NCI-H1694 treated with DMSO at 0.1 percent for 48 hours (cell line): ENCODE data around the gene SEH1L.
"Not testable (repeated sequence)": the region's sequence is repeated elsewhere in the genome, so short reads cannot be mapped to it uniquely, and the experiment has no call there.

ENCODE experiments used
- DNase-seq: peaks from one replicate; lab custom pipeline; 2025; lab: John Stamatoyannopoulos, UW

Gene SEH1L

DNA sequence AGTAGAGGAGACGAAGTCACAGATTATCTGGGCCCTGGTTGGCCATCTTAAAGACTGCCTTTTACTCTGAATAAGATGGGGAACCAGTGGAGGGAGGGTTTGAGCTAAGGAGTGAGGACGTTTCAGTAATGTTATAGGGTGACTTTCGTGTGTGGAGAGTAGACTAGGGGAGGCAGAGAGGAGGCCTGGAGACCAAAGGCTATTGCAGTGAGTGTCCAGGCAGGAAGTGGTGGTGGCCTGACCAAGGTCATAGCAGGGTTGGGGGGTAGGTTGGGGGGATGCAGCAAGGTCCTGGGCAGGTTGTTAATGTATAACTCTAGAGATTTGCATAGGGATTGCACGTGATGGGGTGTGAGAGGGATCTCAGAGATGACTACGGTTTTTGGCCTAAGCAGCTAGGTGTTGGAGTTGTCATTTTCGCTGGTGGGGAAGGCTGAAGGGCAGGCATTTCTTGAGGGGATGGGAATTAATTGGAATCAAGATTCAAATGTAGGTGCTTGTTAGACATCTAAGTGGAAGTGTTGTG lies 48.2 kb downstream of the SEH1L start:
- DNase-seq = no peak

DNA sequence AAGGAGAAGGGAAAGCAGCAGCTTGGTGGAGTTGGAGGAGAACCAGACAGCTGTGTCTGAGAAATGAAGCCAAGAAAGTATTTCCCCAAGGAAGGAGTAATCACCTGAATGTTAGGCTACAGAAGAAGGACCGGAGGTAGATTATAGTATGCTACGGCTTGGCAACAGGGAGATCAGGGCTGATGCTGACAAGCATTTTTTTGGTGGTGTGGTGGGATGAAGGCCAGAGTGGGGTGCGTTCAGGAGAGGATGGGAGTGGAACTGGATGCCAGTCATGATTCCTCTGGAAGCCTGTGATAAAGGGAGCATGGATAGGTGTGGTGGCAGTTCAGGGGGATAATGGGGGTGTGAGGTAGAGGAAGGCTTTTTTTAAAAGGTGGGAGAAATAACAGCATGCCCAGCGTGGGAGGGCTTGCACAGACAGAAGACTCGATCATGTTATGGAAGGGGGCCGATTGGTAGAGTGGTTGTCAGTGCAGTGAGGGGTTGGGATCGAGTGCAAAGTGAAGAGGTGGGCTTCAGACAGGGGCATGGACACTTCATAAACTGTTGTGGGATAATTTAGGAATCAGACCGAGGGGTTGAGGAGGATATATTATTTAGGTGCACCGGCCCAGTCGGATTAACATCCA lies 49.0 kb downstream of the SEH1L start:
- no peak for DNase-seq

DNA sequence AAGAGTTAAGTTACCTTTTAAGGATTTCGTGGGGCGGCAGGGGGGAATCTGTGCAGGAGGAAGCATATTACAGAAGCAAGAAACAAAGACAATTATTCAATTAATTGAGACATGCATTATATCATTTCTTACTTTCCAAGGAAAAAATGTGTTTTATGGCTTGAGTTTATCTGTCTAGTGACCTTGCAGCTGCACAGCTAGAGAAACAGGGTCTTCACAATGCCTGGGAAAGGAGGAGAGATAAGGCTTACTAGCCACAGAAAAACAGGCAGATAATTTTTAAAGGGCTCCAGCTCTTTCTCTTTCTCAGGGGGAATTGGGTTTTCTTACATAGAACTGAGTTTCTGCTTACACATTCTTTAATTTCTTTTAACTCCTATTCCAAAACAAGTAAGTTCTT lies 49.5 kb downstream of the SEH1L start:
- DNase-seq = not testable (repeated sequence)

DNA sequence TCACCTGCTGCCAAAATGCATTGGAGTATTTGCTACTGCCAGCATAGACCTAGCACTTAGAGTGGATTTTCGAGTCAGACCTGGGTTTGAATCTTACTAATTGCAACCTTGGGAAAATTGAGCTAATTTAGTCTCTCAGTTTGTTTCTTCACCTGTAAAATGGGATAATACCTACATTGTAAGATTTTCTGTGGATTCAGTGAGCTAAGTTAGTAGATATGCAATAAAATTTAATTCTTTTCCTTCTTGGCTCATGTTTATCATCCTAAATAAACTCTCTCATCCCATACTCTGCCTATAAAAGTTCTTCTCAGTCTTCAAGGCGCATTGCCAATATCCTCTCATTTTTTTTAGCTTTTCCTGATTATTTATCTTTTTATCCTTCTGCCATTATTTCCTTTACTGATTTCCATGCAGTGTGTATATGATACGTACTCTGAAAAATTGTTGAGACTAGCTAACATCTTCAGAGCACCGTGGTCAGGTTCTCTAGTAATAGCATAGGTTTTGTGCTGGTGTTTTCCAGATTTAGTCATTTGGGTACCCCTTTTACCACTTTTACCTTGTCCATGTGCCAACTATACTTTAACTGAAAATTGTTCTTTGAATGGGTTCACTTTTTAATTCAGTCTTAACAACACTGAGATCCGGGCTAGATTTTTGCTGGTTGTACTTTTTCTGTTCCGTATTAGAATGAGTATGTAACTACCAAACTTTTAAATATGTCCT lies 50.7 kb downstream of the SEH1L start:
- no peak for DNase-seq

DNA sequence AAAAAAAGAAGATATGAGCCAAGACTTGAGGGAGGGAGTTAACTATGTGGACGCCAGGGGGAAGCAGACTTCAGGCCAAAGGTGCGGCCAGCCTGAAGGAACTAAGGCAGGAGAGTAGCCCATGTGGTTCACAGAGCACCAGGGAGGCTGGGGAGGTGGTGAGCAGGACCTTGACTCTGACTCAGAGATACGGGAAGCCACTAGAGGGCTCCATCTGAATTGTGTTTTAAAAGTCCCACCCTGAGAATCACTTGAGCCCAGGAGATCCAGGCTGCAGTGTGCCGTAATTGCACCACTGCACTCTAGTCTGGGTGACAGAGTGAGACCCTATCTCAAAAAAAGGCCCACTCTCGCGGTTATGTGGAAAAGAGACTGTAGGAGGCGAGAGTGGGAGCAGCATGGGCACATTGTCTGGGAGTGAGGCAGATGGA lies 55.7 kb downstream of the SEH1L start:
- DNase-seq = no peak

DNA sequence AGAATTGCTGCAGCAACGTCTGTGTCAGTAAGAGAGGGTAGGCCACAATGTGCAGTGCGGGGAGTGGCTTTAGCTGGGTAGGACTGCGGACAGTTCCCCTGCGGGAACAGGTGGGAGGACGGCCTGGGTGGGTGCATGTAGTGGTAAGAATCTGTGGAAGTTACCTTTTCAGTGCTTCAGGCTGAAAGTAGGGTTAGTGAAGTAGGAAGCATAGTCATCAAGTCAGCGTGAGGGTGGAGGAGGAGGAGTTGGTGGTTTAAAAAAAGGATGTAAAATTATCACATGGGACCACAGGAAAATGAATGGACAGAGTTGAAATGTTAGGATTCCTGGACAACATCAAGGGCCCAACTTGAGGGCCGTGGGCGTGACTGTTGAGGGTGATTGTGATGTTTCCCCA lies 56.6 kb downstream of the SEH1L start:
- DNase-seq = no peak

DNA sequence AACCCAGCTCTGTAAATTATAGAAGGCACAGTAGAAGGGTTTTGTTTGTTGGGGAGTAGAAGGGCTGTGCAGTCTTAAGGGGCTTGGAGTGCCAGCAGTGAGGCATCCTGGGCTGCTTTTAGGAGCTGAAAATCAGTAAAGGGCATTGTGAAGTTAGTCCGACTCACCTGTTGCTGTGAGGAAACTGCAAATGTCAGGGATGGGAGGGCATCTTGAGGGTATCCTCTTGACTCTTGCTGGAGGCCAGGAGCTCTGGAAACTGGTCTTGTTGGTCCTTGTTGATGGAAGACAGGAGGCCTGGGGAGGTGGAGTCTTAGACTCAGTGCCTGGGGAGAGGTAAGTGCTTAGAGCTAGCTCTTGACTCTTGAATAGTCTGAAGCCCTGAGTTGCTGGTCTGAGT lies 57.5 kb downstream of the SEH1L start:
- no peak for DNase-seq

DNA sequence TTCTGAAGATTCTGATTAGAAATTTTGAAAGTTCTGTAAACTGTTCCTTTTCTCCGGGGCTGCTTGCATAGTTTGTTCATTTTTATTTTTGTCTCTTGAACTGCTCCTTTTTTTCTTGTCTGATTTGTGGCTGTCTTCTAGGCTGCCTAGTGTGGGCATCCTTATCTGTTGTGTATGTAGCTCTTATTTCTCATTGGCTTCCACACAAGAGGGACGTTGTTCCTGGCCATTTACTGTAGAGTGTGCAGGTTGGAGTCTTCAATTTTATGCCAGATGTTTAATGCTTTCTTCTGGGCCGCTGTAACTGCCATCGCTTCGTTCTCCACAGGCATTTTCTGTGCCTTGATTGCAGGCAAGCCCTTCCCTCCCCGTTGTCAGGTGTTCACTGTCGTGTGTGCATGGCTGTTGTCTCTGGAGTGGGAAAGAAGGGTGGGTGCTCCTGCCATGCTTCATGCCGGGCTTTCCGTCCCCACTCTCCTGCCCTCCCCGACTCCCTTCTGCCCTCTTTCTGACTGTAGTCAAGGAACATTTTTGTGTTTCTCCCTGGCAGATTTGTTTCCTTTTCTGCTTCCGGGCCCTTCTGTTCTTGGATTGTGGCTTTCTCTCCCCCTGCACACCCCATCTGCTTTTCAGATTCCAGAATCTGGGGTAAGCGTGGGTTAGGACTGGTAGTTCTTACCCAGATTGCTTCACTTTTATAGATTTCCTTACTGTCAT lies 58.9 kb downstream of the SEH1L start:
- DNase-seq = no peak

DNA sequence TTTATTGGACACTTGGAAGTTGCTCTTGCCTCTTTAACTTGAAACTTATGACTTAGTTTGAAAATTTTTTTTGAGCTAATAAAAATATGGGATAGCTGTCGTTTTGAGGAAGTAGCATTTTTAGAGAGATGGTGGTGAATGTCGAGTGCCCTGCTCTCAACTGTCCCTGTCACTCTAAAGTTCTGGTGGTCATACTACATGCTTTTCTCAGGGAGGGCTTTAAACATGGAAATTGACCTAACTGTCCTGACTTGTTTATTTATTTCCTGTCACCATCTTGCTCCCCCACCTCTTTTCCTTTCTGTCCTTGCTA lies 59.4 kb downstream of the SEH1L start:
- no peak for DNase-seq

DNA sequence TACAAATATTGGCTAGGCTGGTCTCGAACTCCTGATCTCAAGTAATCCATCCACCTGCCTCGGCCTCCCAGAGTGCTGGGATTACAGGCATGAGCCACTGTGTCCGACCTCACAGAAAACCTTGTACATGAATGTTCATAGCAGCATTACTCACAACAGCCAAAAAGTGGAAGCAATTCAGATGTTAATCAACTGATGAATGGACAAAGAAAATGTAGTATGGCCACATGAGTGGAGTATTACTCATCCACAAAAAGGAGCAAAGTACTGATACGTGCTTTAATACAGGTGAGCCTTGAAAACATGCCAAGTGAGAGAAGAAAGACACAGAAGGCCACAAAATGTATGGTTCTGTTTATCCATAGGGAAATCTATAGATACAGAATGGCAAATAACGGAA lies 63.9 kb downstream of the SEH1L start:
- no peak for DNase-seq

DNA sequence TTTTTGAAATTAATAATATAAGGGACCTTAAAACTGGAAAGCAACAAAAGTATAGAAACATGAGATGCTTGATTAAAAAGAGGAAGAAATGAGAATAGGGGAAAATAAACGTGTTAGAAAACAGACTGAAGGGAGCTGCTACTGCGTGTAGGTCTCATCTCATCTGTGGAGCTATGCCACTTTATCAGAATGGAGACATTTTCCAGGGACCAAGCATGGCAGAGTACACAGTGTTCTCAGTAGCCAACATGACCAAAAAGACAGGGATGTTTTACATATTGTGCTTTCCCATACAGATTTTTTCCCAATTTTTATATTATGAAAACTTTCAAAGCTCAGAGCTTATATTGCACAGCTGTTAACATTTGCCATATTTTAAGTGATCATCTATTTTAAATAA lies 66.4 kb downstream of the SEH1L start:
- no peak for DNase-seq

DNA sequence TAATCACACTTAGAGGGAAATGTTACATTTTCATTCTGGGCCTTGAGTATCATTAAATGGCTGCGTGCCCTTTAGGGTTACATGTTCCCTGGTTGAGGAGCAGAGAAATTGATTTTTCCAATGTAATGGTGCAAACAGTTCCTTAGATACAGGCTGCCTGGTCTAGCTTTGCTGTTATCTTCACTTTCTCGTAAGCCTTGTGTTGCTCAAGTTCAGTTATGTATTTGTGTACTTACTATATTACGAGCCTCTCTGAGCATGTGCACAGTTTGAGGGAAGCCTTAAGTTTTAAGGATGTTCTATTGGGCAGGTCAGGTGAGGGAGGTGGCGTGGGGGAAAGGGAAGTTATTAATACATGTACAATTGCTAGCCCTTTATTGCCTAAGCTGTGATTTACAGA lies 67.0 kb downstream of the SEH1L start:
- DNase-seq = no peak

DNA sequence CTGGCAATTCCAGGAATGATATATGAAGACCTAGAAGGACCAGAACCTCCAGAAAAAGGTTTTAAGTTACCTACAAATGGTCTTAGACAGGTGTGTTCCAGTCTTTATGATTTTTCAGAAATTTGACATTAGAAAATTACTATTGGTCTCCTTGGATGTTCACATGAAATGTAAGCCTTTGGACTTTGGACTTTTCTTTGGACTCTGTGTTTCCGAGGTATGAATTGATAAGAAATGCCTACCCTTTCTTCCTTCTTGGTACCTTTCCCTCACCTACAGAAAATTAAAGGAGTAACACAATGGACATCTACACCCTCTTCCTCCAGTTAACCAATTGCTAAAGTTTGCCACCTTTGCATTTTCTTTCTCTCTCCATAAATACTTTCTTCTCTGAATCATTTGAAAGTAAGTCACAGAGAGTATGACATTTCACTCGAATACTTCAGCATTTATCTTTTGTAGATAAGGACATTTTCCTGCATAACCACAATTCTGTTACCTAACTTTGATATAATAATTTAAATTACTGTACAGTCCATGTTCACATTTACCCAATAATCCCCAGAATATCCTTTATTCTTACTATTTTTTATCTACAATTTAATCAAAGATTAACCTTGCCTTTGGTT lies 69.5 kb downstream of the SEH1L start:
- no peak for DNase-seq

DNA sequence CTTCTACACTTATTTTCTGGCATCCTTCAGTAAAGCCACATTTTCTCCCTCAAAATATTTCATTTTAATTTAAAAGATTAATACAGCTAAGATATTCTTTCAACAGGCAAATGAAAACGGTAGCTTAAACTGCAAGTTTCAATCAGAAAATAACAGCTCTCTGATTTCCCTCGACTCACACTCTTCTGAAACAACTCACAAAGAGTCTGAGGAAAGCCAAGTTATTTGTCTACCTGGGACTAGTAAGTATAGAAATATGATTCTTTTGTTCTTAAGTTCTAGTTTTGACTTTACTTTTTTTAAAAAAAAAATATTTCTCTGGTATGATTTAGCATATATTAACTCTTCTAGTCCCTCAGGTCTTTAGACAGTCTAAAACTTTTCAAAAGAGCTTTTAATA lies 70.6 kb downstream of the SEH1L start:
- DNase-seq = no peak

DNA sequence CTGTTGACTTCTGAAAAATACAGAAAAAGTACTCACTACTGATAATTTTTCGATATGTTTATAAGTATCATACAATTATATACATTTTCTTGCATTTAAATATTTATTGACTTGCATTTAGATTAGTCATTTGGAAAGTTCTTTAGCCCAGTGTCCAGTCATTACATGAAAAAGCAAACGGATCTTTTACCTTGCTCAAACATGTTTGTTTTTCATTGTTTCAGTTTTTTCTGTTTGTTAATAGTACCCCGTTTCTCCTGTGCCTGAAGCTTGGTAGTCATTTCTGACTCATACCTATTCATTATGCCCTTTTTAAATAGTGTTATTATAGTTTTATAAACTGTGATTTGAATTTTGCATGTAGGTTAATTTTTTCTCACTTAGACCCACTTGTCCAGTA lies 71.5 kb downstream of the SEH1L start:
- no peak for DNase-seq

DNA sequence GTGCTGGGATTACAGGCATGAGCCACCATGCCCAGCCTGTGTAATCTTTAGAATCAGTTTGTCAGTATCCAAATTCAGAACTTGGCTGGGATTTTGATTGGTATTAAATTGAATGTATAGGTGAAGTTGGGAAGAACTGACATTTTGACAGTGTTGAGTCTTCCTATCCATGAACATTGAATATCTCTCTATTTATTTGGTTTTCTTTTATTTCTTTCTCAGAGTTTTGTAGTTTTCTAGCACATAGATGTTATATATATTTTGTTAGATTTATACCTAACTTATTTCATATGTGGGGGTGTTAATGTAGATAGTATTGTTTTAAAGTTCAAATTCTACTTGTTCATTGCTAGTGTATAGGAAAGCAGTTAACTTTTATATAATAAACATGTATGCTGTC lies 74.8 kb downstream of the SEH1L start:
- no peak for DNase-seq

DNA sequence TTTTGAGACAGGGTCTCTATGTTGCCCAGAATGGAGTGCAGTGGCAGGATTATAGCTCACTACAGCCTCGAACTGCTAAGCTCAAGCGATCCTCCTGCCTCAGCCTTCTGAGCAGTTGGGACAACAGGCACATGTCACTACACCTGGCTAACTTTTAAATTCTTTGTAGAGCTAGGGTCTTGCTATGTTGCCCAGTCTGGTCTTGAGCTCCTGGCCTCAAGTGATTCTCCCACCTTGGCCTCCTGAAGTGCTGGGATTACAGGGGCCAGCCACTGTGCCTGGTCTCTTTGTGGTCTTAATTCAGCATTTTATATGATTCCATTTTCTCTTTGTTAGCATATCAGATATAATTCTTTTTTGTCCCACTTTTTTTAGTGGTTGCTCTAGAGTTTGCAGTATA lies 77.4 kb downstream of the SEH1L start:
- no peak for DNase-seq

DNA sequence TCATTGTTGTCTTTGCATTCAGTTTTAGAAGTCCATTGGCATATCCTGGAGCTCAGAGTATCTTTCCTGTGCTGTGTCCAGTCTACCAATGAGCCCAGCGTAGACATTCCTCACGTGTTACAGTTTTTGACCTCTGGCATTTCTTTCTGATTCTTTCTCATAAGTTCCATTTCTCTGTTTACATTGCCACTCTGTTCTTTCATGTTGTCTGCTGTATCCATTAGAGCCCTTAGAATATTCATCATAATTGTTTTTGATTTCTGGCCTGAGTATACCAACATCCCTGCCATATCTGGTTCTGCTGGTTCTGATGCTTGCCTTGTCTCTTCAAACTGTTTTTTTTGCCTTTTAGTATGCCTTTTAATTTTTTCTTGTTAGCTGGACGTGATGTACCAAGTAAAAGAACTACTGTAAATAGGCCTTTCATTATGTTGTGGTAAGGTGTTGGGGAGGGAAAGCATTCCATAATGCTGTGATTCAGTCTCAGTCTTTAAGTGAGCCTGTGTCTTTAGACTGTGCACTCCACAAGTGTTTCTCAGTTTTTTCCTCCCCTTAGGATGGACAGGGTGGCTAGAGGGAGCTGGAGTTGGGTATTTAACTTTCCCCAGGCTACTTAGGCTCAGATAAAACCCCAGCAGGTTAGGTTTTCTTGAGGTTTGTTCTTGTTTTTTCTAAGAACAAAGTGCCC lies 78.9 kb downstream of the SEH1L start:
- DNase-seq = no peak

DNA sequence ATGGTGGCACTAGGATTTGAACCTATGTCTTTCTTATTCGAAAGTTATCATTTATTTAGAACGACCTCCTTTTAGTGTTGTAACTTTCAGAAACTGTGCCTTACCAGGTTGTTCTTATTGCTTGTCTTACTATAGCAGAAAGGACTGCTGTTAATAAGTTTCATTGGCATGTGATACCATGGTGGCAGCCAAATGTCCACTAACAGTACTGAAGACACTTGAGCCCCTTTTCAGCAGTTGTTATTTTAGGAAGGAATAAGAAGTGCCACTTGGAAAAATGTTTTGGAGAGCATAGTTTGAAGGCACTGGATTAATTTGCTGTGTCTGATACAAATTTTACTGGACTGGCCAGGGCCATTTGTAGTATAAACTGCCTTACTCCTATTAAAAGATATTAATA lies 81.1 kb downstream of the SEH1L start:
- no peak for DNase-seq

DNA sequence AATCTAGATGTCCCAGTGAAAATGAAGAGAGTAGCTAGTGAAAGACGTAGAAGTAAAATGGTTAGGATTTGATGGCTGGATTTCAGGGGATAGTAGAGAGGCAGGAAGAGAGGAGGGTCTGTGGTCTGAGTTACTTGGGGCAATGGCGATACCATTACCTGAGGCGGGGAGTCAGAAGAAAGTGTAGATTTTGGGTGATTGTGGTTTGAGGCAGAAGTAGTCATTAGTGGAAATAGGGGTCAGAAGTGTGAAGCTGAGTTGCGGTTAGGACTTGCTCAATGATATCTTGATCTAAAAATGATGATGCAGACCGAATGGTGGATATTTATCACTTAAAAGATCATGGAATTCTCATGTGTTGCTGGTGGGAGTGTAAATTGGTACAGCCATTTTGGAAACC lies 84.4 kb downstream of the SEH1L start:
- DNase-seq = no peak

DNA sequence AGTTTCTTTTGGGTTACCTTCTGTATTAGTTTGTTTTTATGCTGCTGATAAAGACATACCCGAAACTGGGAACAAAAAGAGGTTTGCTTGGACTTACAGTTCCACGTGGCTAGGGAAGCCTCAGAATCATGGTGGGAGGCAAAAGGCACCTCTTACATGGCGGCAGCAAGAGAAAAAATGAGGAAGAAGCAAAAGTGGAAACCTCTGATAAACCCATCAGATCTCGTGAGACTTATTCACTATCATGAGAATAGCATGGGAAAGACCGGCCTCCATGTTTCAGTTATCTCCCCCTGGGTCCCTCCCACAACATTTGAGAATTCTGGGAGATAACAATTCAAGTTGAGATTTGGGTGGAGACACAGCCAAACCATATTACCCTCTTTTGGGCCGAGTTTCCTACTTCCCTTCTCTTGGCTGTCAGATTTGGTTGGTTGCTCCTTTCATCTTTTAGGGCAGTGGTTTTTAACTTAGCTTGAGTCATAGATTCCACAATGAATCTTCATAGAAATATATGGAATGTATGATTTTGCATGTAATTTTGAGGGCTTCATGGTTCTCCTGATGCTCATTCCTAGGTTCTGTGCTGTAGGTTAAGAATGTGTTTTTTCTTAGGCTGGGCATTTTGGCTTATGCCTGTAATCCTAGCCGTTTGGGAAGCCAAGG lies 87.6 kb downstream of the SEH1L start:
- DNase-seq = no peak
